Measurements from ENCODE around the gene SERTM1.

DNA sequence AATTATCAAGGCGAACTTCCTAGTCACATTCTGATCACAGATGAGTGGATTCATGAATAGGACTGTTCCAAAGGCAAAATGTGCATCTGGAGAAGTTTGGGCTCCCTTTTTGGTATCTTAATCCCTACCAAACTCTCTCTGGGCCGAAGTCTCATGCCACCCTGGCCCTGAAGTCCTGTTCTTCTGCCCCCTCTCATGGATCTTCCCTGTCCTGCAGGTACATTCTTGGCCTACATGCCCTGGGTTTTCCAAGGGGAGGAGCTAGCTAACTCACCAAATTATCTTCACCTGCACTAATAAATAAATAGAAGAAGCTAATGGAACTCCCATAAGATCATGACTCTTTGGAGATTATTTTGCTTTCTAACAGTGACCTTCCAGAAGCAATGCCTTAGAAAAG, 50.3 kb downstream of the SERTM1 start:
- TF ChIP-seq POLR2A (IDR thresholded peaks at IDR 0.05; ENCODE audit: low read depth, low read length) (no peak), TAF1 (IDR thresholded peaks at IDR 0.05; ENCODE audit: borderline replicate concordance, low read depth, low read length) (no peak)

All from GM12892 (cell line).